WTC11 (cell line): ENCODE data around the gene JTB. TPM values are rescaled to one million over a fixed set of nuclear protein-coding genes. Genes with fewer than 3 reads are reported as not detected.

ENCODE experiments used
- CBFB ChIP-seq: sonication (generic); formaldehyde crosslinking; IDR thresholded peaks from 2 replicates; pipeline ENCODE4 v1.8.1; 2022; ENCODE audit warnings: mild to moderate bottlenecking, low read depth, missing genetic modification reagents
- FOXK1 ChIP-seq: sonication (generic); formaldehyde crosslinking; IDR thresholded peaks from 2 replicates; pipeline ENCODE4 v1.8.0; 2022; ENCODE audit warnings: mild to moderate bottlenecking, moderate library complexity, missing genetic modification reagents
- GRHL2 ChIP-seq: fragments of 250-450 bp; sonication (Bioruptor Pico); IDR thresholded peaks from 2 replicates; pipeline ENCODE4 v1.8.0; 2022; ENCODE audit warnings: mild to moderate bottlenecking, moderate library complexity; ENCODE audit not compliant: insufficient replicate concordance, severe bottlenecking
- IRF2 ChIP-seq: sonication (generic); formaldehyde crosslinking; IDR thresholded peaks from 2 replicates; pipeline ENCODE4 v1.8.0; 2022; ENCODE audit warnings: low read depth, missing genetic modification reagents, borderline replicate concordance
- JUN ChIP-seq: sonication (generic); formaldehyde crosslinking; IDR thresholded peaks from 2 replicates; pipeline ENCODE4 v1.8.0; 2023; ENCODE audit warnings: mild to moderate bottlenecking, missing genetic modification reagents
- MXD4 ChIP-seq: fragments of 250-450 bp; sonication (Bioruptor Pico); IDR thresholded peaks from 2 replicates; pipeline ENCODE4 v1.8.0; 2021; ENCODE audit warnings: mild to moderate bottlenecking, moderate library complexity, borderline replicate concordance
- NFATC4 ChIP-seq: fragments of 250-450 bp; sonication (Bioruptor Pico); IDR thresholded peaks from 2 replicates; pipeline ENCODE4 v1.9.0; 2021; ENCODE audit warnings: mild to moderate bottlenecking
- NFYB ChIP-seq: sonication (generic); formaldehyde crosslinking; conservative IDR thresholded peaks from 2 replicates; pipeline ENCODE4 v1.8.0; 2022; ENCODE audit warnings: low read depth, missing genetic modification reagents
- NR3C1 ChIP-seq: sonication (generic); formaldehyde crosslinking; conservative IDR thresholded peaks from 2 replicates; pipeline ENCODE4 v1.8.1; 2023; ENCODE audit warnings: low read depth, mild to moderate bottlenecking, missing genetic modification reagents
- OVOL2 ChIP-seq: fragments of 250-450 bp; sonication (Bioruptor Pico); IDR thresholded peaks from 2 replicates; pipeline ENCODE4 v1.9.0; 2021; ENCODE audit warnings: mild to moderate bottlenecking, borderline replicate concordance
- RORB ChIP-seq: fragments of 250-450 bp; sonication (Bioruptor Pico); IDR thresholded peaks from 2 replicates; pipeline ENCODE4 v1.9.0; 2021; ENCODE audit warnings: mild to moderate bottlenecking
- SMAD3 ChIP-seq: sonication (generic); formaldehyde crosslinking; IDR thresholded peaks from 2 replicates; pipeline ENCODE4 v1.8.0; 2022; ENCODE audit warnings: missing genetic modification reagents, mild to moderate bottlenecking, borderline replicate concordance
- TCF7 ChIP-seq: sonication (generic); formaldehyde crosslinking; IDR thresholded peaks from 2 replicates; pipeline ENCODE4 v1.8.0; 2022; ENCODE audit warnings: mild to moderate bottlenecking, low read depth, missing genetic modification reagents, moderate library complexity
- TEAD4 ChIP-seq: sonication (generic); formaldehyde crosslinking; IDR thresholded peaks from 2 replicates; pipeline ENCODE4 v1.8.0; 2022; ENCODE audit warnings: mild to moderate bottlenecking, missing genetic modification reagents
- ZBTB21 ChIP-seq: sonication (generic); formaldehyde crosslinking; IDR thresholded peaks from 2 replicates; pipeline ENCODE4 v1.8.1; 2023; ENCODE audit warnings: mild to moderate bottlenecking, missing genetic modification reagents, borderline replicate concordance
- ZNF138 ChIP-seq: sonication (generic); formaldehyde crosslinking; conservative IDR thresholded peaks from 2 replicates; pipeline ENCODE4 v1.8.1; 2022; ENCODE audit warnings: mild to moderate bottlenecking, moderate library complexity, missing genetic modification reagents
- ZNF232 ChIP-seq: sonication (generic); formaldehyde crosslinking; IDR thresholded peaks from 2 replicates; pipeline ENCODE4 v1.8.0; 2022; ENCODE audit warnings: mild to moderate bottlenecking, missing genetic modification reagents
- ZNF263 ChIP-seq: sonication (generic); formaldehyde crosslinking; IDR thresholded peaks from 2 replicates; pipeline ENCODE4 v1.8.1; 2022; ENCODE audit warnings: low read depth, mild to moderate bottlenecking, moderate library complexity, missing genetic modification reagents
- ZNF671 ChIP-seq: fragments of 250-450 bp; sonication (Bioruptor Pico); IDR thresholded peaks from 2 replicates; pipeline ENCODE4 v1.8.0; 2021; ENCODE audit warnings: mild to moderate bottlenecking
- total RNA-seq: library from RNA; stranded (reverse); gene quantifications from 3 replicates; pipeline ENCODE4 v1.2.3, GENCODE V29; 2021
- TF ChIP-seq, protein P1 (sequence below): sonication (generic); formaldehyde crosslinking; IDR thresholded peaks from 2 replicates; pipeline ENCODE4 v1.8.1; 2022; ENCODE audit warnings: low read depth, mild to moderate bottlenecking, moderate library complexity, missing genetic modification reagents, borderline replicate concordance
- TF ChIP-seq, protein P2 (sequence below): fragments of 250-450 bp; sonication (Bioruptor Pico); conservative IDR thresholded peaks from 2 replicates; pipeline ENCODE4 v1.9.0; 2021; ENCODE audit warnings: mild to moderate bottlenecking
- TF ChIP-seq, protein P3 (sequence below): sonication (generic); formaldehyde crosslinking; IDR thresholded peaks from 2 replicates; pipeline ENCODE4 v1.8.0; 2023; ENCODE audit warnings: missing genetic modification reagents
- TF ChIP-seq, protein P4 (sequence below): sonication (generic); formaldehyde crosslinking; IDR thresholded peaks from 2 replicates; pipeline ENCODE4 v1.8.0; 2023; ENCODE audit warnings: missing genetic modification reagents, mild to moderate bottlenecking, borderline replicate concordance
- TF ChIP-seq, protein P5 (sequence below): sonication (generic); formaldehyde crosslinking; IDR thresholded peaks from 2 replicates; pipeline ENCODE4 v1.8.0; 2022; ENCODE audit warnings: mild to moderate bottlenecking, missing genetic modification reagents
- TF ChIP-seq, protein P6 (sequence below): sonication (generic); formaldehyde crosslinking; IDR thresholded peaks from 2 replicates; pipeline ENCODE4 v1.8.0; 2022; ENCODE audit warnings: mild to moderate bottlenecking, missing genetic modification reagents
- TF ChIP-seq, protein P7 (sequence below): fragments of 250-450 bp; sonication (Bioruptor Pico); IDR thresholded peaks from 2 replicates; pipeline ENCODE4 v1.8.0; 2021; ENCODE audit warnings: mild to moderate bottlenecking

Gene JTB
- total RNA-seq, 1 experiment from 2014 or later: 90.3 TPM

DNA sequence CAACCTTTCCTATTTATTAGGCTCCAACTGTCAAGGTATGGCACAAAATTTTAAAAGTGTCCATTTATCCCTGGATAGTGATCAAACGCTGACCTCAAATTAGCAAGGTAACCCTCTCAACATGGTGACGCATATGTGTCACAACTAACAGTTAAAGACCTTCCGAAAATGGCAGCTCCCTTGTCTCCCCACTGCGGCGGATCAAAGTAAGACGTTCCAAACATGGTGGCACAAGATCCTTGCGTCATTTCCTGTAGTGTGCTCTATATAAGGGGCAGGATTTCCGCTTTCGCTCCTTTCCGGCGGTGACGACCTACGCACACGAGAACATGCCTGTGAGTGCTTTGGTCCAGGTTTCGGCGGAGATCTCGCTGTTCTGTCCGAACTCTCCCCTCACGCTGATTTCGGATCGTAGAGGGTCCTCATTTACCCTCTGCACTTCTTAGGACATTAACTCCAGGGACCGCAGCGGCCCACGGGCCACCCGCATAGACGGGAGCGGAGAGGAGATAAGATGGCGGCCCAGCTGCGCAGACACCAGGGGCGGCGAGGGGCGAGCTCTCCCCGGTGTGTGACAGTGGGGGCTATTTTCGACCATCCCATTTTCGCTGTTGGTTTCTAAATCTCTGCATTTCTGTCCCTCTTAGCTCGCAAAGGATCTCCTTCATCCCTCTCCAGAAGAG, 13.1 kb upstream of the JTB start, which contains the start of gene RPS27 (continued):
- TF ChIP-seq GRHL2 (CRISPR knock-in tag) (no peak), ZNF263 (no peak), TEAD4 (0 out of 2 replicates have a peak, but pooled peaks have one; percentile 47), TCF7 (no peak), FOXK1 (CRISPR knock-in tag) (peak; percentile 73; the same call in 1 of the 2 replicates), ZNF138 (CRISPR knock-in tag) (no peak), MXD4 (CRISPR knock-in tag) (no peak), ZBTB21 (CRISPR knock-in tag) (no peak; the same call in 1 of the 2 replicates), RORB (CRISPR knock-in tag) (0 out of 2 replicates have a peak, but pooled peaks have one; percentile 45), IRF2 (CRISPR knock-in tag) (no peak), ZNF671 (peak; percentile 75; the same call in 1 of the 2 replicates), OVOL2 (CRISPR knock-in tag) (no peak; the same call in 1 of the 2 replicates), NFATC4 (CRISPR knock-in tag) (peak; percentile 78; the same call in 1 of the 2 replicates), ZNF232 (CRISPR knock-in tag) (no peak), NR3C1 (CRISPR knock-in tag) (no peak), NFYB (CRISPR knock-in tag) (no peak), JUN (CRISPR knock-in tag) (peak; percentile 88), SMAD3 (0 out of 2 replicates have a peak, but pooled peaks have one; percentile 53), CBFB (peak; percentile 43; the same call in 1 of the 2 replicates)
- TF ChIP-seq, protein P1, sequence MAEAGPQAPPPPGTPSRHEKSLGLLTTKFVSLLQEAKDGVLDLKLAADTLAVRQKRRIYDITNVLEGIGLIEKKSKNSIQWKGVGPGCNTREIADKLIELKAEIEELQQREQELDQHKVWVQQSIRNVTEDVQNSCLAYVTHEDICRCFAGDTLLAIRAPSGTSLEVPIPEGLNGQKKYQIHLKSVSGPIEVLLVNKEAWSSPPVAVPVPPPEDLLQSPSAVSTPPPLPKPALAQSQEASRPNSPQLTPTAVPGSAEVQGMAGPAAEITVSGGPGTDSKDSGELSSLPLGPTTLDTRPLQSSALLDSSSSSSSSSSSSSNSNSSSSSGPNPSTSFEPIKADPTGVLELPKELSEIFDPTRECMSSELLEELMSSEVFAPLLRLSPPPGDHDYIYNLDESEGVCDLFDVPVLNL (CRISPR knock-in tag): no peak
- TF ChIP-seq, protein P2, sequence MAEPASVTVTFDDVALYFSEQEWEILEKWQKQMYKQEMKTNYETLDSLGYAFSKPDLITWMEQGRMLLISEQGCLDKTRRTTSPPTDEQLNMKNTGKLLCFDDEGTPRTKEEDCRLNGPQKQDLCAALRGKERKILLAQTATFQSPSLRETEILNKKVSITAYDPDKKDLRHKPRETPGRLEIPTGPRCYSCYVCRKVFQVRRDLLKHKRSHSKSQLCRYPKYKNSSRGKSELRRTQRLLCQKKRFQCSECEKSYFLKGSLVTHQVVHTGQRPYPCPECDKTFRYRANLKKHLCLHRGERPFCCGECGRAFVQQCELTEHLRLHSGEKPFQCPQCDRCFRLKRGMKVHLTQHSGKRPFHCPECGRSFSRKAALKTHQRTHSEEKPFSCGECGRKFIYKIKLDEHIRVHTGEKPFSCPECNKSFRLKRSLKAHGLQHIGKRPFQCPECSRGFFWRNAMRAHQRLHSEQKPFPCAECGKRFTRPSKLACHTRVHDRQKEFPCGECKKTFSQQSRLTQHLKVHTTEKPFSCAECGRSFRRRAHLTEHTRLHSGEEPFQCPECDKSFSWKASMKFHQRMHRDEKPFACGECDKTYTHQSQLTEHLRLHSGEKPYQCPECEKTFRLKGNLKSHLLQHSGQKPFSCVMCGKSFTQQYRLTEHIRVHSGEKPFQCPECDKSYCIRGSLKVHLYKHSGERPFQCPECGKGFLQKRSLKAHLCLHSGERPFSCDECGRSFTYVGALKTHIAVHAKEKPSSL (CRISPR knock-in tag): no peak
- TF ChIP-seq, protein P3, sequence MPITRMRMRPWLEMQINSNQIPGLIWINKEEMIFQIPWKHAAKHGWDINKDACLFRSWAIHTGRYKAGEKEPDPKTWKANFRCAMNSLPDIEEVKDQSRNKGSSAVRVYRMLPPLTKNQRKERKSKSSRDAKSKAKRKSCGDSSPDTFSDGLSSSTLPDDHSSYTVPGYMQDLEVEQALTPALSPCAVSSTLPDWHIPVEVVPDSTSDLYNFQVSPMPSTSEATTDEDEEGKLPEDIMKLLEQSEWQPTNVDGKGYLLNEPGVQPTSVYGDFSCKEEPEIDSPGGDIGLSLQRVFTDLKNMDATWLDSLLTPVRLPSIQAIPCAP: 0 out of 2 replicates have a peak, but pooled peaks have one; percentile 37
- TF ChIP-seq, protein P4, sequence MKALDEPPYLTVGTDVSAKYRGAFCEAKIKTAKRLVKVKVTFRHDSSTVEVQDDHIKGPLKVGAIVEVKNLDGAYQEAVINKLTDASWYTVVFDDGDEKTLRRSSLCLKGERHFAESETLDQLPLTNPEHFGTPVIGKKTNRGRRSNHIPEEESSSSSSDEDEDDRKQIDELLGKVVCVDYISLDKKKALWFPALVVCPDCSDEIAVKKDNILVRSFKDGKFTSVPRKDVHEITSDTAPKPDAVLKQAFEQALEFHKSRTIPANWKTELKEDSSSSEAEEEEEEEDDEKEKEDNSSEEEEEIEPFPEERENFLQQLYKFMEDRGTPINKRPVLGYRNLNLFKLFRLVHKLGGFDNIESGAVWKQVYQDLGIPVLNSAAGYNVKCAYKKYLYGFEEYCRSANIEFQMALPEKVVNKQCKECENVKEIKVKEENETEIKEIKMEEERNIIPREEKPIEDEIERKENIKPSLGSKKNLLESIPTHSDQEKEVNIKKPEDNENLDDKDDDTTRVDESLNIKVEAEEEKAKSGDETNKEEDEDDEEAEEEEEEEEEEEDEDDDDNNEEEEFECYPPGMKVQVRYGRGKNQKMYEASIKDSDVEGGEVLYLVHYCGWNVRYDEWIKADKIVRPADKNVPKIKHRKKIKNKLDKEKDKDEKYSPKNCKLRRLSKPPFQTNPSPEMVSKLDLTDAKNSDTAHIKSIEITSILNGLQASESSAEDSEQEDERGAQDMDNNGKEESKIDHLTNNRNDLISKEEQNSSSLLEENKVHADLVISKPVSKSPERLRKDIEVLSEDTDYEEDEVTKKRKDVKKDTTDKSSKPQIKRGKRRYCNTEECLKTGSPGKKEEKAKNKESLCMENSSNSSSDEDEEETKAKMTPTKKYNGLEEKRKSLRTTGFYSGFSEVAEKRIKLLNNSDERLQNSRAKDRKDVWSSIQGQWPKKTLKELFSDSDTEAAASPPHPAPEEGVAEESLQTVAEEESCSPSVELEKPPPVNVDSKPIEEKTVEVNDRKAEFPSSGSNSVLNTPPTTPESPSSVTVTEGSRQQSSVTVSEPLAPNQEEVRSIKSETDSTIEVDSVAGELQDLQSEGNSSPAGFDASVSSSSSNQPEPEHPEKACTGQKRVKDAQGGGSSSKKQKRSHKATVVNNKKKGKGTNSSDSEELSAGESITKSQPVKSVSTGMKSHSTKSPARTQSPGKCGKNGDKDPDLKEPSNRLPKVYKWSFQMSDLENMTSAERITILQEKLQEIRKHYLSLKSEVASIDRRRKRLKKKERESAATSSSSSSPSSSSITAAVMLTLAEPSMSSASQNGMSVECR (CRISPR knock-in tag): peak; percentile 94
- TF ChIP-seq, protein P5, sequence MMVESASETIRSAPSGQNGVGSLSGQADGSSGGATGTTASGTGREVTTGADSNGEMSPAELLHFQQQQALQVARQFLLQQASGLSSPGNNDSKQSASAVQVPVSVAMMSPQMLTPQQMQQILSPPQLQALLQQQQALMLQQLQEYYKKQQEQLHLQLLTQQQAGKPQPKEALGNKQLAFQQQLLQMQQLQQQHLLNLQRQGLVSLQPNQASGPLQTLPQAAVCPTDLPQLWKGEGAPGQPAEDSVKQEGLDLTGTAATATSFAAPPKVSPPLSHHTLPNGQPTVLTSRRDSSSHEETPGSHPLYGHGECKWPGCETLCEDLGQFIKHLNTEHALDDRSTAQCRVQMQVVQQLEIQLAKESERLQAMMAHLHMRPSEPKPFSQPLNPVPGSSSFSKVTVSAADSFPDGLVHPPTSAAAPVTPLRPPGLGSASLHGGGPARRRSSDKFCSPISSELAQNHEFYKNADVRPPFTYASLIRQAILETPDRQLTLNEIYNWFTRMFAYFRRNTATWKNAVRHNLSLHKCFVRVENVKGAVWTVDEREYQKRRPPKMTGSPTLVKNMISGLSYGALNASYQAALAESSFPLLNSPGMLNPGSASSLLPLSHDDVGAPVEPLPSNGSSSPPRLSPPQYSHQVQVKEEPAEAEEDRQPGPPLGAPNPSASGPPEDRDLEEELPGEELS (CRISPR knock-in tag): 0 out of 2 replicates have a peak, but pooled peaks have one; percentile 20
- TF ChIP-seq, protein P6, sequence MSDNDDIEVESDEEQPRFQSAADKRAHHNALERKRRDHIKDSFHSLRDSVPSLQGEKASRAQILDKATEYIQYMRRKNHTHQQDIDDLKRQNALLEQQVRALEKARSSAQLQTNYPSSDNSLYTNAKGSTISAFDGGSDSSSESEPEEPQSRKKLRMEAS (CRISPR knock-in tag): peak; percentile 80
- TF ChIP-seq, protein P7, sequence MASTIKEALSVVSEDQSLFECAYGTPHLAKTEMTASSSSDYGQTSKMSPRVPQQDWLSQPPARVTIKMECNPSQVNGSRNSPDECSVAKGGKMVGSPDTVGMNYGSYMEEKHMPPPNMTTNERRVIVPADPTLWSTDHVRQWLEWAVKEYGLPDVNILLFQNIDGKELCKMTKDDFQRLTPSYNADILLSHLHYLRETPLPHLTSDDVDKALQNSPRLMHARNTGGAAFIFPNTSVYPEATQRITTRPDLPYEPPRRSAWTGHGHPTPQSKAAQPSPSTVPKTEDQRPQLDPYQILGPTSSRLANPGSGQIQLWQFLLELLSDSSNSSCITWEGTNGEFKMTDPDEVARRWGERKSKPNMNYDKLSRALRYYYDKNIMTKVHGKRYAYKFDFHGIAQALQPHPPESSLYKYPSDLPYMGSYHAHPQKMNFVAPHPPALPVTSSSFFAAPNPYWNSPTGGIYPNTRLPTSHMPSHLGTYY (CRISPR knock-in tag): no peak
